Measurements from ENCODE around the gene LIX1. TPM values are rescaled to one million over a fixed set of nuclear protein-coding genes. Genes with fewer than 3 reads are reported as not detected.

The LIX1 gene
- total RNA-seq, 3 donors from 2014 or later (not counting 1 experiment from before 2014, with no cell fraction given) = not detected

DNA sequence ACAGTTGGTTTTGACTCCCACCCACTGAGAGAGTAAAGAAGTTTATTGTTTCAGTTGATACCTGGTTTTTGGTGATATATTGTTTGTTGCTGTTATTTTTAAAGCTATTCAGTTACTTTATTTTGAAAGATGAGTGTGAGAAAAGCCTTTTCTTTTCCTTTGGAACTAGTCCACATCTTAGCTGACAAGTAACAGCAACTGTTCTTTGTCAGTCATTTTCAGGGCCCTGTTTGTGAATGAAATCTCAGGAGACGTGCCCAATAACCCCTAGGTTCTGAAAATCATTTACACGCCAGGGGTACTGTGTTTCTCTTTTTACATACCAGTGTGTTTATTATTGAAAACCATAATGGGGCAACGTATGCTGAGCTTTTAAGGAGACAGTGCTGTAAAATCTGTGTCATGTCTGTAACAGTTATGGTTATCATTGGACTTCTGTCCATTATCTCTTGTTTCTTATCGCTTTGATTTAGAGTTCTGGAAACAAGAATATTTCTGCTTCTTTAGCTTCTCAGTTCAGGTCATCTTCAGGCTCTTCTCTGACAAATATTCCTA, 75.0 kb downstream of the LIX1 start:
- H3K36me3 ChIP-seq (ENCODE audit: control insufficient read depth, insufficient read depth, low read length) = no peaks in the 10 kb centered on the region
- no peak for DNase-seq
- H3K36me3 Mint-ChIP-seq = no peaks in the 10 kb centered on the region
- H3K4me3 ChIP-seq (ENCODE audit: low read length) = no peak overlapping the region
- 91% methylated on average over 4 of the region's 4 CpGs for WGBS (ENCODE audit: insufficient coverage)
- no peaks in the 10 kb centered on the region for H3K4me1 Mint-ChIP-seq
- TF ChIP-seq, protein P1, sequence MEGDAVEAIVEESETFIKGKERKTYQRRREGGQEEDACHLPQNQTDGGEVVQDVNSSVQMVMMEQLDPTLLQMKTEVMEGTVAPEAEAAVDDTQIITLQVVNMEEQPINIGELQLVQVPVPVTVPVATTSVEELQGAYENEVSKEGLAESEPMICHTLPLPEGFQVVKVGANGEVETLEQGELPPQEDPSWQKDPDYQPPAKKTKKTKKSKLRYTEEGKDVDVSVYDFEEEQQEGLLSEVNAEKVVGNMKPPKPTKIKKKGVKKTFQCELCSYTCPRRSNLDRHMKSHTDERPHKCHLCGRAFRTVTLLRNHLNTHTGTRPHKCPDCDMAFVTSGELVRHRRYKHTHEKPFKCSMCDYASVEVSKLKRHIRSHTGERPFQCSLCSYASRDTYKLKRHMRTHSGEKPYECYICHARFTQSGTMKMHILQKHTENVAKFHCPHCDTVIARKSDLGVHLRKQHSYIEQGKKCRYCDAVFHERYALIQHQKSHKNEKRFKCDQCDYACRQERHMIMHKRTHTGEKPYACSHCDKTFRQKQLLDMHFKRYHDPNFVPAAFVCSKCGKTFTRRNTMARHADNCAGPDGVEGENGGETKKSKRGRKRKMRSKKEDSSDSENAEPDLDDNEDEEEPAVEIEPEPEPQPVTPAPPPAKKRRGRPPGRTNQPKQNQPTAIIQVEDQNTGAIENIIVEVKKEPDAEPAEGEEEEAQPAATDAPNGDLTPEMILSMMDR (IDR thresholded peaks at IDR 0.05) = no peak
- H3K27ac Mint-ChIP-seq = no peak overlapping the region
- no peak overlapping the region for H3K27ac ChIP-seq (ENCODE audit: low read length)
- H3K27me3 ChIP-seq (ENCODE audit: control insufficient read depth, insufficient read depth, low read length) = no peaks in the 10 kb centered on the region
- H3K27me3 Mint-ChIP-seq (ENCODE audit: low read depth in 2 of 2) = no peaks in the 10 kb centered on the region
- H3K4me1 ChIP-seq (ENCODE audit: control insufficient read depth, insufficient read depth, low read length) = no peaks in the 10 kb centered on the region
- no peak for ATAC-seq
- H3K9me3 ChIP-seq (ENCODE audit: control insufficient read depth, insufficient read depth, low read length) = no peaks in the 10 kb centered on the region
- intact Hi-C loops (cut with micrococcal nuclease) = no loop called here
- H3K9me3 Mint-ChIP-seq = no peaks in the 10 kb centered on the region
- no peak overlapping the region for H3K4me3 Mint-ChIP-seq

DNA sequence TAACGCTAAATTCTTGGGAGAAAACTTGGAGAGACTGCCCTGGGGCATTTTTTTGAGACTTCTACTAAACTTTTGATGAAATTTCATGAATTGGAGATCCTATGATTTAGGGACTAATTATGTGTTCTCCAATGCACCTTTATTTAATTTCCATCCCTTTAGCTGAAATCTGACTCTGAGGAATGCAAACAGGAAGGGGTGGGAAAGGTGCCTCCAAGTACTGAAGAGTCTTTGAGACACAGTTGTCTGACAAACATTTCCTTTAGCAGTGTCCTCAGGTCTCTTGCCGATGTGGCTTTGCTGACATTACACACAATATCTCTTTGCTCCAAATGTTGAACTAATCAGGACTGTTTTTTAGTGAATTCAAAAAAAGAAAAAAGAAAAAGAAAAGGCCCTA, 76.9 kb downstream of the LIX1 start:
- ATAC-seq = no peak
- no peaks in the 10 kb centered on the region for H3K9me3 ChIP-seq (ENCODE audit: control insufficient read depth, insufficient read depth, low read length)
- WGBS (ENCODE audit: insufficient coverage) = 92% methylated on average over 2 of the region's 2 CpGs
- DNase-seq = no peak
- Mint-ChIP-seq H3K36me3 (no peaks in the 10 kb centered on the region), H3K4me1 (no peaks in the 10 kb centered on the region), H3K4me3 (no peak overlapping the region), H3K27me3 (ENCODE audit: low read depth in 2 of 2) (no peaks in the 10 kb centered on the region), H3K27ac (no peak overlapping the region), H3K9me3 (no peaks in the 10 kb centered on the region)
- intact Hi-C loops (cut with micrococcal nuclease) = no loop called here
- no peaks in the 10 kb centered on the region for H3K36me3 ChIP-seq (ENCODE audit: control insufficient read depth, insufficient read depth, low read length)
- H3K27me3 ChIP-seq (ENCODE audit: control insufficient read depth, insufficient read depth, low read length) = no peaks in the 10 kb centered on the region
- TF ChIP-seq, protein P1 (IDR thresholded peaks at IDR 0.05) = no peak
- no peak overlapping the region for H3K4me3 ChIP-seq (ENCODE audit: low read length)
- H3K27ac ChIP-seq (ENCODE audit: low read length) = no peak overlapping the region
- H3K4me1 ChIP-seq (ENCODE audit: control insufficient read depth, insufficient read depth, low read length) = no peaks in the 10 kb centered on the region

DNA sequence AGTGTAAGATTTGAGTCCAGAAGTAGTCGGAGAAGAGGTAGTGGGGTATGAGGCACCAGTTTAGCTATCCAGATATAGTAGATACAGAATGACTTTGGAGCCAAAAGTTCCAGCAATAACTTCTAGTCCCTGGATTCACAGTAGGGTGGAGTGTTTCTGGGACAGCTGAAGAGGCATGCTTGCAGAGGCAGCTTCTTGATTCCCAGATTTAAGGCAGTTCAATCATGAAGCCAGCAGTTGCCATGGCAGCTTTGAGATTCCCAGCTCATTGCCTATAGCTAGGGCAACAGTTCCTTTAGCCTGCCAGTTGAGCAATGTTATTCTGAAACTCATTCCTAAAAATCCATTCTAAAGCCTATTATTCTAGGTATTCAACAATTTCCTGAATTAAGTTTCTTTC, 79.2 kb downstream of the LIX1 start:
- Histone ChIP-seq H3K36me3 (ENCODE audit: control insufficient read depth, insufficient read depth, low read length) (no peaks in the 10 kb centered on the region), H3K27me3 (ENCODE audit: control insufficient read depth, insufficient read depth, low read length) (no peaks in the 10 kb centered on the region), H3K9me3 (ENCODE audit: control insufficient read depth, insufficient read depth, low read length) (no peaks in the 10 kb centered on the region), H3K4me1 (ENCODE audit: control insufficient read depth, insufficient read depth, low read length) (no peaks in the 10 kb centered on the region), H3K4me3 (ENCODE audit: low read length) (no peak overlapping the region), H3K27ac (ENCODE audit: low read length) (no peak overlapping the region)
- 100% methylated on average over 1 of the region's 1 CpG for WGBS (ENCODE audit: insufficient coverage)
- TF ChIP-seq, protein P1 (IDR thresholded peaks at IDR 0.05) = no peak
- Mint-ChIP-seq H3K4me3 (no peak overlapping the region), H3K4me1 (no peaks in the 10 kb centered on the region), H3K9me3 (no peaks in the 10 kb centered on the region), H3K27ac (no peak overlapping the region), H3K36me3 (no peaks in the 10 kb centered on the region), H3K27me3 (ENCODE audit: low read depth in 2 of 2) (no peaks in the 10 kb centered on the region)
- intact Hi-C loops (cut with micrococcal nuclease) = no loop called here
- ATAC-seq = no peak
- no peak for DNase-seq

DNA sequence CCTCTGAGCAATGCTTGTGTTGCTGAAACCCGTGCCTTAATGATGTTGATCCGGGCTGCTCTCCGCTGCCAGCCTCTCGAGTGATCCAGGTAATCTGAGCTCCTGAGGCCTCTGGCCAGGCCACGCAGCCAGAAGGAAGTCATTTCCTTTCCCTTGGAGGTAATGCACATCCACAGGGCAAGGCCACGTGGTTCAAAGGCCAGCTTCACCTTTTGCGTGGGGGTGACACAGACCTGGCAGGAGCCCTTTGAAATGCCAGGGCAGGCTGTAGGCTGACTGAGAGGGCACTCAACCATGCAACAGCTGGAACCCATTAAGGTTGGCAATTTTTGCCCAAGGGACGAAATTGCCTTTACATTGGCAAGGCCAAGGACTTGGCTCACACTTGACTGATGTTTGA, 80.4 kb downstream of the LIX1 start:
- Histone ChIP-seq H3K4me3 (ENCODE audit: low read length) (no peak overlapping the region), H3K9me3 (ENCODE audit: control insufficient read depth, insufficient read depth, low read length) (no peaks in the 10 kb centered on the region), H3K27me3 (ENCODE audit: control insufficient read depth, insufficient read depth, low read length) (no peaks in the 10 kb centered on the region), H3K4me1 (ENCODE audit: control insufficient read depth, insufficient read depth, low read length) (no peaks in the 10 kb centered on the region), H3K27ac (ENCODE audit: low read length) (no peak overlapping the region), H3K36me3 (ENCODE audit: control insufficient read depth, insufficient read depth, low read length) (no peaks in the 10 kb centered on the region)
- intact Hi-C loops (cut with micrococcal nuclease) = no loop called here
- TF ChIP-seq, protein P1 (IDR thresholded peaks at IDR 0.05) = no peak
- no peaks in the 10 kb centered on the region for H3K36me3 Mint-ChIP-seq
- H3K4me1 Mint-ChIP-seq = no peaks in the 10 kb centered on the region
- H3K27ac Mint-ChIP-seq = no peak overlapping the region
- H3K4me3 Mint-ChIP-seq = no peak overlapping the region
- peaks cover 0 to 7% of the 10 kb centered on the region in 2 donors for H3K27me3 Mint-ChIP-seq (ENCODE audit: low read depth in 2 of 2)
- H3K9me3 Mint-ChIP-seq = no peaks in the 10 kb centered on the region
- 86% methylated on average over 8 of the region's 8 CpGs for WGBS (ENCODE audit: insufficient coverage)
- ATAC-seq (no peak), DNase-seq (no peak)
